SK-N-SH (cell line): ENCODE measurements around the gene ANKS6. TPM values are rescaled to one million over a fixed set of nuclear protein-coding genes. Genes with fewer than 3 reads are reported as not detected.

Experiments
- CTCF ChIA-PET: fragments of 300-600, 350-600 bp; formaldehyde crosslinking; extraction: SDS; loops from one replicate; lab custom pipeline; 2021; lab: Yijun Ruan, JAX
- POLR2A ChIA-PET: fragments of 350-600 bp; sonication (Branson Sonifier 250); formaldehyde crosslinking; extraction: SDS; loops from one replicate; lab custom pipeline; 2020; ENCODE audit warnings: antibody characterized with exemption, inconsistent platforms; lab: Yijun Ruan, JAX
- DNase-seq: peaks from one replicate; pipeline ENCODE4 v3.0.0; 2012
- H2AFZ ChIP-seq: fragments of 200-600 bp; sonication (generic); 2 replicates; pipeline ENCODE4 v1.8.1; 2016; ENCODE audit warnings: antibody characterized with exemption, mild to moderate bottlenecking, low read depth
- H3F3A ChIP-seq: fragments of 200-600 bp; sonication (generic); replicated peaks from 2 replicates; pipeline ENCODE3; 2016; ENCODE audit warnings: antibody characterized with exemption, mild to moderate bottlenecking; ENCODE audit not compliant: insufficient read depth
- H3K27ac ChIP-seq, 2 experiments: fragments of 200-500 bp in 1 of 2; fragments of 200-600 bp in 1 of 2; sonication (Bioruptor generic) in 1 of 2; sonication (generic), shearing (Covaris generic) in 1 of 2; 2 replicates each; pipeline versions ENCODE4 v1.5.1 to v1.6.1; 2014 to 2016; ENCODE audit warnings: low read depth in 2 of 2, inconsistent platforms in 1 of 2, low read length in 1 of 2, mild to moderate bottlenecking in 1 of 2, mixed read lengths in 1 of 2
- H3K27me3 ChIP-seq: fragments of 200-600 bp; sonication (generic), shearing (Covaris generic); 2 replicates; pipeline ENCODE4 v1.6.1; 2016; ENCODE audit warnings: mixed run types; ENCODE audit not compliant: insufficient read depth
- H3K36me3 ChIP-seq, 2 experiments: fragments of 200-500 bp in 1 of 2; fragments of 200-600 bp in 1 of 2; sonication (Bioruptor generic) in 1 of 2; sonication (generic) in 1 of 2; replicated peaks in 1 of 2; 2 replicates each; pipeline versions ENCODE3 to v1.5.1; 2014 to 2016; ENCODE audit warnings: low read length in 1 of 2, mild to moderate bottlenecking in 1 of 2; ENCODE audit not compliant: insufficient read depth in 2 of 2, control insufficient read depth in 1 of 2
- H3K4me1 ChIP-seq, 2 experiments: fragments of 200-500 bp in 1 of 2; fragments of 200-600 bp in 1 of 2; sonication (Bioruptor generic) in 1 of 2; sonication (generic), shearing (Covaris generic) in 1 of 2; 2 replicates each; pipeline versions ENCODE4 v1.5.1 to v1.6.1; 2014 to 2016; ENCODE audit warnings: low read depth in 1 of 2, low read length in 1 of 2, mixed run types in 1 of 2; ENCODE audit not compliant: insufficient read depth in 2 of 2, control insufficient read depth in 1 of 2
- H3K4me2 ChIP-seq: fragments of 200-600 bp; sonication (generic), shearing (Covaris generic); 2 replicates; pipeline ENCODE4 v1.6.1; 2017; ENCODE audit warnings: mixed run types
- H3K4me3 ChIP-seq, 2 experiments: fragments of 200-500 bp in 1 of 2; fragments of 200-600 bp in 1 of 2; sonication (Bioruptor generic) in 1 of 2; sonication (generic), shearing (Covaris generic) in 1 of 2; 2 replicates each; pipeline versions ENCODE4 v1.5.1 to v1.8.1; 2014 to 2016; ENCODE audit warnings: low read depth in 2 of 2, inconsistent platforms in 1 of 2, low read length in 1 of 2, mild to moderate bottlenecking in 1 of 2, mixed read lengths in 1 of 2, moderate library complexity in 1 of 2
- H3K79me2 ChIP-seq: fragments of 200-600 bp; sonication (generic); 2 replicates; pipeline ENCODE4 v1.8.1; 2017; ENCODE audit warnings: mild to moderate bottlenecking; ENCODE audit not compliant: insufficient read depth
- H3K9ac ChIP-seq: fragments of 200-600 bp; sonication (generic); 2 replicates; pipeline ENCODE4 v1.6.1; 2017; ENCODE audit warnings: mixed run types
- H3K9me2 ChIP-seq: fragments of 200-600 bp; sonication (generic); 2 replicates; pipeline ENCODE4 v1.6.1; 2017; ENCODE audit warnings: mixed run types
- H3K9me3 ChIP-seq: fragments of 200-600 bp; sonication (generic); 2 replicates; pipeline ENCODE4 v1.6.1; 2017; ENCODE audit warnings: mixed run types, mild to moderate bottlenecking, moderate library complexity
- H4K20me1 ChIP-seq: fragments of 200-600 bp; sonication (generic); 2 replicates; pipeline ENCODE4 v1.6.1; 2017; ENCODE audit warnings: mild to moderate bottlenecking, mixed run types; ENCODE audit not compliant: insufficient read depth
- ELF1 ChIP-seq: IDR thresholded peaks from 2 replicates; pipeline ENCODE4 v1.4.0; 2012
- EP300 ChIP-seq, 2 experiments: IDR thresholded peaks; 2 replicates each; pipeline versions ENCODE4 v1.4.0 to v1.6.1; 2012; ENCODE audit warnings: borderline replicate concordance in 1 of 2, low read depth in 1 of 2, low read length in 1 of 2
- FOXM1 ChIP-seq: IDR thresholded peaks from 2 replicates; pipeline ENCODE4 v1.4.0; 2012; ENCODE audit warnings: low read depth, mild to moderate bottlenecking
- GABPA ChIP-seq: IDR thresholded peaks from 2 replicates; pipeline ENCODE4 v1.4.0; 2012; ENCODE audit warnings: low read depth, mild to moderate bottlenecking
- MEF2A ChIP-seq: IDR thresholded peaks from 2 replicates; pipeline ENCODE4 v1.4.0; 2012; ENCODE audit warnings: low read depth, borderline replicate concordance
- NRF1 ChIP-seq: IDR thresholded peaks from 2 replicates; pipeline ENCODE4 v1.6.1; 2012; ENCODE audit warnings: low read depth, mild to moderate bottlenecking, low read length
- PBX3 ChIP-seq: IDR thresholded peaks from 2 replicates; pipeline ENCODE4; 2012
- POLR2AphosphoS5 ChIP-seq: IDR thresholded peaks from 2 replicates; pipeline ENCODE4 v1.6.1; 2012; ENCODE audit warnings: low read depth, low read length
- RFX5 ChIP-seq: IDR thresholded peaks from 2 replicates; pipeline ENCODE4 v1.6.1; 2012; ENCODE audit warnings: mild to moderate bottlenecking, improper control_type of control experiment, low read length
- RXRA ChIP-seq: IDR thresholded peaks from 2 replicates; pipeline ENCODE4 v1.4.0; 2012; ENCODE audit warnings: low read depth, mild to moderate bottlenecking, borderline replicate concordance
- SMC3 ChIP-seq: IDR thresholded peaks from 2 replicates; pipeline ENCODE4 v1.6.1; 2012; ENCODE audit warnings: low read depth, low read length, improper control_type of control experiment
- TAF1 ChIP-seq: IDR thresholded peaks from 2 replicates; pipeline ENCODE4 v1.6.1; 2012; ENCODE audit warnings: low read depth, mild to moderate bottlenecking, low read length, moderate library complexity, borderline replicate concordance
- TCF12 ChIP-seq: IDR thresholded peaks from 2 replicates; pipeline ENCODE4 v1.4.0; 2012
- TEAD4 ChIP-seq: IDR thresholded peaks from 2 replicates; pipeline ENCODE4 v1.4.0; 2012; ENCODE audit warnings: mild to moderate bottlenecking, borderline replicate concordance; ENCODE audit not compliant: insufficient read depth
- USF1 ChIP-seq: IDR thresholded peaks from 2 replicates; pipeline ENCODE4 v1.4.0; 2012; ENCODE audit warnings: low read depth, borderline replicate concordance
- WGBS: methylation state at CpG from one replicate; pipeline ENCODE4 v1.1.6; 2017; ENCODE audit warnings: low lambda C conversion rate; 5-methylcytosine and 5-hydroxymethylcytosine counted together
- polyA plus RNA-seq, 3 experiments: library from polyadenylated mRNA; depleted of rRNA; stranded (reverse); fragments of >200 nt; gene quantifications; 2 replicates each; pipeline ENCODE4 v1.2.3, GENCODE V29; 2012
- TF ChIP-seq, protein P1 (sequence below): IDR thresholded peaks from 2 replicates; pipeline ENCODE4 v1.4.0; 2012; ENCODE audit warnings: low read depth, borderline replicate concordance

Gene ANKS6
- polyA plus RNA-seq, 1 of the 3 experiments (the other 2 are of a cell fraction): 29.3 TPM

DNA sequence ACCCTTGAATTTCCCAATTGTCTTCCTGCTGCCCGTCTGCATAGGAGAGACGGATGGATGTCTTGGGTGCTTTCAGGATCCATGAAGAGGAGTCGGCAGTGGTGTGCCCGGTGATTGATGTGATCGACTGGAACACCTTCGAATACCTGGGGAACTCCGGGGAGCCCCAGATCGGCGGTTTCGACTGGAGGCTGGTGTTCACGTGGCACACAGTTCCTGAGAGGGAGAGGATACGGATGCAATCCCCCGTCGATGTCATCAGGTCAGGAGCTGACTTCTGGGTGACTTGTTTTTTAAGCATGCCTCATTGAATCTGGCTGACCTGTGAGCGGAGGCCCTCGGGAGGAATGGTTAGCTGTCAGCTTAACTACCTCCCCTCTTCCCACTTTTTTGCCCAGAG lies 35.3 kb upstream of the ANKS6 start:
- Histone ChIP-seq H3F3A (no peaks in the 10 kb centered on the region), H3K9me3 (no peaks in the 10 kb centered on the region), H3K79me2 (no peaks in the 10 kb centered on the region), H2AFZ (no peak overlapping the region), H3K27me3 (no peaks in the 10 kb centered on the region), H3K4me3 (no peak overlapping the region), H3K36me3 (no peaks in the 10 kb centered on the region), H3K4me1 (no peaks in the 10 kb centered on the region), H4K20me1 (no peaks in the 10 kb centered on the region), H3K27ac (no peak overlapping the region), H3K4me2 (no peak overlapping the region), H3K9ac (no peak overlapping the region), H3K9me2 (no peaks in the 10 kb centered on the region)
- ChIA-PET CTCF (interaction anchor here (0.6 kb wide), 1 partner anchor 183 kb away, joined by 3 read pairs; no protein-coding TSS in a partner anchor), POLR2A (no interaction called here)
- 97% methylated on average over 14 of the region's 16 CpGs for WGBS
- no peak for DNase-seq
- TF ChIP-seq TAF1 (no peak), NRF1 (no peak), EP300 (IDR thresholded peaks at IDR 0.05; ENCODE audit: borderline replicate concordance in 1 of 2, low read depth in 1 of 2, low read length in 1 of 2) (no peak), MEF2A (no peak), ELF1 (no peak), USF1 (no peak), POLR2AphosphoS5 (no peak), GABPA (no peak), RXRA (no peak), TCF12 (no peak), PBX3 (no peak), RFX5 (no peak)
- TF ChIP-seq, protein P1, sequence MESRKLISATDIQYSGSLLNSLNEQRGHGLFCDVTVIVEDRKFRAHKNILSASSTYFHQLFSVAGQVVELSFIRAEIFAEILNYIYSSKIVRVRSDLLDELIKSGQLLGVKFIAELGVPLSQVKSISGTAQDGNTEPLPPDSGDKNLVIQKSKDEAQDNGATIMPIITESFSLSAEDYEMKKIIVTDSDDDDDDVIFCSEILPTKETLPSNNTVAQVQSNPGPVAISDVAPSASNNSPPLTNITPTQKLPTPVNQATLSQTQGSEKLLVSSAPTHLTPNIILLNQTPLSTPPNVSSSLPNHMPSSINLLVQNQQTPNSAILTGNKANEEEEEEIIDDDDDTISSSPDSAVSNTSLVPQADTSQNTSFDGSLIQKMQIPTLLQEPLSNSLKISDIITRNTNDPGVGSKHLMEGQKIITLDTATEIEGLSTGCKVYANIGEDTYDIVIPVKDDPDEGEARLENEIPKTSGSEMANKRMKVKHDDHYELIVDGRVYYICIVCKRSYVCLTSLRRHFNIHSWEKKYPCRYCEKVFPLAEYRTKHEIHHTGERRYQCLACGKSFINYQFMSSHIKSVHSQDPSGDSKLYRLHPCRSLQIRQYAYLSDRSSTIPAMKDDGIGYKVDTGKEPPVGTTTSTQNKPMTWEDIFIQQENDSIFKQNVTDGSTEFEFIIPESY: no peak

DNA sequence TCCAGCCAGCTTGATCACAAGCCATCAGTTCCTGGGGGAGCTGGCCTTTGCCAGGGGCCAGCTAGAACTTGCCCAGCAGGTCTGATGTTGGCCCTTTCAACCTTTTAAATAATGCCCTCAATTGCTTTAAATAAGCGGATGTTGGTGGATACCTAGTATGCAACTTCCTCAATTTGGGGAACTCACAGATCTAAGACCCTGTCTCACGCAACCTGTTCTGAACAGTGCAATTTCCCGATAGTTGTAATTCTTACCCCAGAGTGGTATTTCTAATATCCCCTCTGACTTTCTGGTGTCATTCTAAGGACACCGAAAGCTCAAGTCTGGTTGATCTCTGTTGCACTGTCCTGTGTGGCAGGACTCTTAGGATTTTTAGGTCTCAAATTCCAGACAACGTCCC lies 34.2 kb upstream of the ANKS6 start:
- H3K9me2 ChIP-seq: no peaks in the 10 kb centered on the region
- no peaks in the 10 kb centered on the region for H3K36me3 ChIP-seq
- ChIA-PET POLR2A (no interaction called here), CTCF (interaction anchor here (1.7 to 2.0 kb wide), 2 partner anchors 55 to 310 kb away, joined by 5 to 6 read pairs; no protein-coding TSS in a partner anchor)
- no peaks in the 10 kb centered on the region for H3K9me3 ChIP-seq
- no peaks in the 10 kb centered on the region for H4K20me1 ChIP-seq
- no peaks in the 10 kb centered on the region for H3K27me3 ChIP-seq
- no peaks in the 10 kb centered on the region for H3F3A ChIP-seq
- TF ChIP-seq TCF12 (no peak), FOXM1 (no peak), SMC3 (no peak), TEAD4 (no peak)
- no peaks in the 10 kb centered on the region for H3K79me2 ChIP-seq
- H2AFZ ChIP-seq: no peak overlapping the region
- H3K27ac ChIP-seq: no peak overlapping the region
- H3K4me3 ChIP-seq: no peak overlapping the region
- H3K4me2 ChIP-seq: no peak overlapping the region
- no peak overlapping the region for H3K9ac ChIP-seq
- WGBS: 92% methylated on average over 5 of the region's 5 CpGs
- DNase-seq: no peak
- no peaks in the 10 kb centered on the region for H3K4me1 ChIP-seq
